Effector memory CD4-positive, alpha-beta T cell (primary cell): ENCODE results near the gene RFPL4AL1.
"Not testable (repeated sequence)": the region's sequence is repeated elsewhere in the genome, so short reads cannot be mapped to it uniquely, and the experiment has no call there.

ENCODE experiments used
- DNase-seq, 3 donors: peaks; one replicate each; pipeline ENCODE4 v3.0.0-alpha.2; 2020
- H3K27ac ChIP-seq: 2 replicates; pipeline ENCODE4 v1.7.0; 2013; ENCODE audit warnings: mild to moderate bottlenecking, low read length, moderate library complexity; ENCODE audit not compliant: insufficient read depth, poor library complexity, severe bottlenecking
- H3K27me3 ChIP-seq: replicated peaks from 2 replicates; pipeline ENCODE4 v1.7.0; 2013; ENCODE audit warnings: mild to moderate bottlenecking, low read length; ENCODE audit not compliant: insufficient read depth, control insufficient read depth, poor library complexity, severe bottlenecking
- H3K36me3 ChIP-seq: 2 replicates; pipeline ENCODE4 v1.7.0; 2013; ENCODE audit warnings: mild to moderate bottlenecking, low read length, moderate library complexity; ENCODE audit not compliant: control insufficient read depth, insufficient read depth
- H3K4me1 ChIP-seq: 2 replicates; pipeline ENCODE4 v1.7.0; 2013; ENCODE audit warnings: low read length, mild to moderate bottlenecking; ENCODE audit not compliant: control insufficient read depth, insufficient read depth, poor library complexity, severe bottlenecking
- H3K4me3 ChIP-seq: 2 replicates; pipeline ENCODE4 v1.7.0; 2013; ENCODE audit warnings: low read length, low read depth, mild to moderate bottlenecking; ENCODE audit not compliant: insufficient read depth, poor library complexity, severe bottlenecking
- H3K9me3 ChIP-seq: 2 replicates; pipeline ENCODE4 v1.7.0; 2013; ENCODE audit warnings: mild to moderate bottlenecking, low read length, moderate library complexity; ENCODE audit not compliant: control insufficient read depth

RFPL4AL1 gene

DNA sequence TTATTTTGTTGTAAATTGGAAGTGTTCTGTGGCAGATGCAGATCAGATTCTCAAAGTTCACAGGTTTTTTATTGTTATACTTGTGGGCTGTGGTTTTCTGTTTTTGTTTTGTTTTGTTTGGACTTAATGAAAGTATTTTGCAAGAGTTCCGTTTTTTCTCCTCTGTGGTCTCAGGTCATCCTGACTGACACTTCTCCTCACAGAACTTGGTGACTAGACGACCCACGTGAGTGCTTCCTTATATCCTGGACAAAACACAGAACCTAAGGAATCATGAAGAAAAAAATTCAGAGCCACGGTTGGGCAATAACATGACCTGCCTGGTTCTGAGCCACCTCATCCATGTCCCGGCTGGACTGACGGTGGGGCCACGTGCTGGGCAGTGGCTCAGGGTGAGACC is 2.5 kb upstream of the RFPL4AL1 start:
- DNase-seq: no peak
- Histone ChIP-seq H3K4me1 (no peaks in the 10 kb centered on the region), H3K27ac (no peak overlapping the region)

GRCh38 chr19:55769632-55770031 is 714 bp downstream of the RFPL4AL1 start:
- not testable (repeated sequence) for H3K9me3 ChIP-seq, H3K36me3 ChIP-seq, DNase-seq, H3K4me1 ChIP-seq, H3K27me3 ChIP-seq, H3K4me3 ChIP-seq, H3K27ac ChIP-seq

More for the DNA sequence above, 2.5 kb upstream of the RFPL4AL1 start:
- Histone ChIP-seq H3K4me3 (no peak overlapping the region), H3K9me3 (no peaks in the 10 kb centered on the region), H3K36me3 (no peaks in the 10 kb centered on the region), H3K27me3 (peaks cover 3% of the 10 kb centered on the region)

GRCh38 chr19:55777528-55777927 is 8.6 kb downstream of the RFPL4AL1 start:
- Histone ChIP-seq H3K36me3 (no peaks in the 10 kb centered on the region), H3K9me3 (no peaks in the 10 kb centered on the region), H3K27me3 (no peaks in the 10 kb centered on the region), H3K4me3 (no peak overlapping the region), H3K27ac (no peak overlapping the region), H3K4me1 (no peaks in the 10 kb centered on the region)
- no peak for DNase-seq

GRCh38 chr19:55778331-55778730 is 9.4 kb downstream of the RFPL4AL1 start:
- H3K36me3 ChIP-seq: no peaks in the 10 kb centered on the region
- H3K4me1 ChIP-seq: no peaks in the 10 kb centered on the region
- no peak overlapping the region for H3K27ac ChIP-seq
- H3K9me3 ChIP-seq: no peaks in the 10 kb centered on the region
- H3K27me3 ChIP-seq: no peaks in the 10 kb centered on the region
- no peak overlapping the region for H3K4me3 ChIP-seq
- no peak for DNase-seq

DNA sequence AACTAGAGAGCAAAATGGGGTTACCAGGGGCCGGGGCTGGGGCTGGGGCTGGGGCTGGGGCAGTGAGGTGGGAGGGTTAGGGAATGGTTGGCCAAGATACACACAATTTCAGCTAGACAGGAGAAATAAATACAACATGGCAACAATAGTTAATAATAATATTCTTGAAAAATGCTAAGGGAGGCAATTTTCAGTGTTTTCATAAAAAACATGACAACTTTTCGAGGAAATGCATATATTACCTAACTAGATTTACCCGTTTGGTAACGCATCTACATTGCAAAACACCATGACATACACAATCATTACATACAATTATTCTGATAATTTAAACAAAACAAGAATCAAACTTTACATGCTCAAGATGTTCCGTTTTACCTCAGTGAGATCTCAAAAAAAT is 12.2 kb downstream of the RFPL4AL1 start:
- no peaks in the 10 kb centered on the region for H3K36me3 ChIP-seq
- no peaks in the 10 kb centered on the region for H3K4me1 ChIP-seq
- H3K4me3 ChIP-seq: no peak overlapping the region
- no peak for DNase-seq
- H3K27ac ChIP-seq: no peak overlapping the region
- H3K27me3 ChIP-seq: no peaks in the 10 kb centered on the region
- no peaks in the 10 kb centered on the region for H3K9me3 ChIP-seq

GRCh38 chr19:55795021-55795420 is 26.1 kb downstream of the RFPL4AL1 start:
- Histone ChIP-seq H3K9me3 (no peaks in the 10 kb centered on the region), H3K27ac (no peak overlapping the region), H3K4me3 (no peak overlapping the region), H3K36me3 (no peaks in the 10 kb centered on the region), H3K4me1 (no peaks in the 10 kb centered on the region), H3K27me3 (no peaks in the 10 kb centered on the region)
- no peak for DNase-seq

DNA sequence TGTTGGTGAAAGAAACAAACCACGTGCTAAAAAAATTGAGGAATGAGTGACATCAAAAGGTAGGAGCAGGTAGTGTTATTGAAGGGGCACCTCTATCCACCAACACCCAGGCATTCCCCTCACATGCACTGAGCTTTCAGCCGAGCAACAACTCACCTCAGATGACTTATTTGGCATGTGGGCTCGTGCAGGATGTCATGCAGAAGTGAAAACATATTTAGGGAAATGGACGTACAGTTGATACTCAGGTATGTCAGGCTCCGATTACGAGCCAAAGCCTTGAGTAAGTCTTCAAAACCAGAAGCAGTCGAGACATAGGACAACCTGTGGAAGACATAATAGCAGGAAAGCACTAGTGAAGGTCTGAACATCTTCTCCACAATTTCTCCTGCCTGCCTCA is 32.5 kb downstream of the RFPL4AL1 start:
- DNase-seq: no peak
- Histone ChIP-seq H3K4me3 (no peak overlapping the region), H3K9me3 (no peaks in the 10 kb centered on the region), H3K36me3 (no peaks in the 10 kb centered on the region), H3K27ac (no peak overlapping the region), H3K27me3 (no peaks in the 10 kb centered on the region), H3K4me1 (no peaks in the 10 kb centered on the region)

- H3K9me3 ChIP-seq: no peaks in the 10 kb centered on the region
- no peak for DNase-seq
- H3K4me1 ChIP-seq: no peaks in the 10 kb centered on the region
- H3K36me3 ChIP-seq: no peaks in the 10 kb centered on the region
- H3K27ac ChIP-seq: no peak overlapping the region
- no peaks in the 10 kb centered on the region for H3K27me3 ChIP-seq
- H3K4me3 ChIP-seq: no peak overlapping the region
These were observed 33.4 kb downstream of the RFPL4AL1 start for GRCh38 chr19:55802281-55802680.

DNA sequence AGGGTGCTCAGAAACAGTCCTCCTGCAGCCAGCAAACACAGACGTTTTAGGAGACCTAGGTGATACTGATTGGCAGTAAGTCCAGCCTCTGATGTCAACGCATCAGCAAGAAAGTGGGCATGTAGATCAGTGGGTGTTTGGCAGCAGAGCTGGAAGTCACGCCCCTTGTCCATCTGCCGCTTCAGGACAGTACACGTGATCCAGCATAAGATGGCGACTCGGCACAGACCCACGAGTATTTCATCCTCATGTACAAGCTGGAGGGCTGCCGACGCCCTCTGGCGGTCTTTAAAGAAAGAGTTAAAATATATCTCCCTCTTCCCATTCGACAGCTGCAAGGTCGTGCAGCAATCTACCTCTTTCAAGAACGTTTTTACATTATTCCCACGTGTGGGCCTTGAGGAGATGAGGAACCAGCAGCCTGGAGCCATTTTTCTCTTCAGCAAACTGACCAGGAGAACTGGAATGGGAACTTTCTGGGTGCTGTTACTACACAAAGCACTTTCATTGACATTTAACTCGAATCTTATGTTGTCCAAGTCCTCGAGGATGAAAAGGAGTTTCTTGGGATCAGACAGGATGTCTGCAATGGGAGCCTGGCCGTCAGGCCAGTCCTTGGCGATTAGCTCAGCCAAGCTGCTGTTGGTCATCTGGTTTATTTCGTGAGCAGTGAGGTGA is 40.6 kb downstream of the RFPL4AL1 start:
- no peak overlapping the region for H3K4me3 ChIP-seq
- no peaks in the 10 kb centered on the region for H3K4me1 ChIP-seq
- peak in 1 of 3 donors; percentile 1 for DNase-seq
- no peaks in the 10 kb centered on the region for H3K36me3 ChIP-seq
- no peak overlapping the region for H3K27ac ChIP-seq
- no peaks in the 10 kb centered on the region for H3K9me3 ChIP-seq
- no peaks in the 10 kb centered on the region for H3K27me3 ChIP-seq

DNA sequence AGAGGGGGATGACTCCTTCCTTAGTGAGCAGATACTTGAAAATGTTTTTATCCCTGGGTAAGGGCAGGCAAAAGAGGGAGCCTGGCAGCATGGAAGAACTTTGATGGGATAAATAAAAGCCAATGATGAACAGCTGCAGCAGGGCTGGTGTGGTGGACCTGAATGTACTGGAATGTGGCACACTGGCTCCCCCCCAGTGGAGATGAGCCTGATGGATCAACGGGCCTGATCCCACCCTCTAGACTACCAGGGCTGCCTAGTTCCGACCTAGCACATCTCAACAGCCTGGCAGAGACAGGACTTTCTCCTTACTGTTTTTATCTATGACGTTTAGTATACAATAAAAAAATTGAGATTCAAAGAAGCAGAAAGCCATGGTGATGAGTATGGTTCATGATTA is 42.4 kb downstream of the RFPL4AL1 start:
- H3K27me3 ChIP-seq: no peaks in the 10 kb centered on the region
- H3K27ac ChIP-seq: no peak overlapping the region
- H3K4me1 ChIP-seq: no peaks in the 10 kb centered on the region
- no peaks in the 10 kb centered on the region for H3K36me3 ChIP-seq
- H3K9me3 ChIP-seq: no peaks in the 10 kb centered on the region
- H3K4me3 ChIP-seq: no peak overlapping the region
- no peak for DNase-seq
